Embryonic facial prominence (tissue), 1 donor: ENCODE measurements around the gene SNAPC4.
"Not testable (repeated sequence)": the region's sequence is repeated elsewhere in the genome, so short reads cannot be mapped to it uniquely, and the experiment has no call there.

ENCODE experiments used
- DNase-seq: peaks from one replicate; pipeline ENCODE4 v3.0.0-alpha.2; 2016; ENCODE audit errors: extremely low spot score

The SNAPC4 gene

DNA sequence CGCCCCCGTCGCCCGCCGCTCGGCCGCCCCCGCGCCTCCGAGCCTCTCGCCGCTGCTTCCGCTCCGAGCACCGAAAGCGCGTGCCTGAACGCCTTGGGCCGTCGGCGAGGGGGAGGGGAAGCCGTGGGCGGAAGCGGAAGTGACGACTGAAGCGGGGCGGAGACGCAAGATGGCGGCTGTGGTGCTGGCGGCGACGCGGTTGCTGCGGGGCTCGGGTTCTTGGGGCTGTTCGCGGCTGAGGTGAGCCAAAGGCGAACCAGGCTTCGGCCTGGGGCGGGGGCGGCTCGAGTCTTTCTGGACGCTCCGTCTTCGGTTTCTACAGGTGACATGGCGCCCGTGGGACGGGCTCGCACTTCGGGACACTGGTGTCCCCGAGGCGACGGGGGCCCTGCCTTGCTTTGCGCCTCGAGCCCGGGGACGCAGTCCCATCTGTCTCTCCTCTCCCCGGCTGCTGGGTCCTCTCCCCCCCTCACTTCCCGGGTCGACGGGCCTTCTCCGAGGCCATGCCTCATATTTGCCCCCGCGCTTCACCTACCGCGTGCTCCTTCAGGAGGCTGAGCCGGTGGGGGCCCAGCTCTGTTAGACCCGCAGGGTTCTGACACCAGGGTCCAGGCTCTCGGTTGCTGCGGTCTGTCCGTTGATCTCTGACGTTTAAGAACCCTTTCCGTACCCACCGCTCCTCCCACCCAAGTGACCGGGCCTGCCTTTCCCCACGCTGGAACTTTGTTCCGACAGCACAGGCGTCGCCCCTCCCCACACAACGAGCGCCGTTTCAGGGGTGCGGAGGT is 10.7 kb upstream of the SNAPC4 start, which contains the start of the genes ENTR1 and PMPCA:
Gene ENTR1 (minus strand): TSS at position 115 of the 788 bp plus-strand sequence. CDS start 217 bp downstream, outside the sequence.
Gene PMPCA (plus strand): TSS at position 159 of the 788 bp plus-strand sequence. CDS start 11 bp downstream, at position 170.
- peak; percentile 80 for DNase-seq

GRCh38 chr9:136409557-136410455 is 9.8 kb upstream of the SNAPC4 start:
- no peak for DNase-seq

DNA sequence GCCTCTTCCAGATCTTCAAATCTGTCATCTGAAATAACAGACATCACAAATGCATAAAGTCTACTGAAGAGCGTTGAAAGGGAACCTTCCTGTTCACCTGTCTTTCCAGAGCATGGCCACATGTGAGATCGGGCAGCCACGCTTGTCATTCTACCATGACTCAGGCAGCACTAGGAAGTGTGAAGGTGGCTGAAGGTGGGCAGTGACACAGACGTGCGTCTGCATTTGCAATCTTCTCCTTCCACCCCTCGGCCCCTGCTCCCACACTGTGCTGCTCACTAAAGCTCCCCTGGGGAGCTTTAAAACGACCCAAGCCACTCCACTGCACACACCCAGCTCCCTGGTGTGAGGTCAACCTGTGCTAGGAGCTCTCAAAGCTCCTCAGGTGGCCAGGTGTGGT is 7.9 kb upstream of the SNAPC4 start:
- no peak for DNase-seq

GRCh38 chr9:136407061-136407460 is 7.1 kb upstream of the SNAPC4 start:
- not testable (repeated sequence) for DNase-seq

DNA sequence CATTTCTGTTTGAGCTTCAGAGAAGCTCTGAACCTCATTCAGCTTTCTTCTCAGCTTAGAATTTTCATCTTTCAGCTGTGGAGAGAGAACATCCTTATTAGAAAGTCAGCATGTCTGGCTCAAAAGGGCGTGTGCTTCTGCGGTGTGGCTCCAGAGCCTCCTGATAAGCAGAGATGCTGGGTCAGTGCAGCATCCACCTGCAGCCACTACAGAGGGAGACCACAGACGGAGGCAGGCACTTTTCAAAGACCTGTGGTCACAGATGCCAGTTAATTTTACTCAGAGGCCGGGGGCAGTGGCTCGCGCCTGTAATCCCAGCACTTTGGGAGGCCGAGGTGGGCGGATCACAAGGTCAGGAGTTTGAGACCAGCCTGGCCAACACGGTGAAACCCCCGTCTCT is 5.9 kb upstream of the SNAPC4 start:
- not testable (repeated sequence) for DNase-seq

DNA sequence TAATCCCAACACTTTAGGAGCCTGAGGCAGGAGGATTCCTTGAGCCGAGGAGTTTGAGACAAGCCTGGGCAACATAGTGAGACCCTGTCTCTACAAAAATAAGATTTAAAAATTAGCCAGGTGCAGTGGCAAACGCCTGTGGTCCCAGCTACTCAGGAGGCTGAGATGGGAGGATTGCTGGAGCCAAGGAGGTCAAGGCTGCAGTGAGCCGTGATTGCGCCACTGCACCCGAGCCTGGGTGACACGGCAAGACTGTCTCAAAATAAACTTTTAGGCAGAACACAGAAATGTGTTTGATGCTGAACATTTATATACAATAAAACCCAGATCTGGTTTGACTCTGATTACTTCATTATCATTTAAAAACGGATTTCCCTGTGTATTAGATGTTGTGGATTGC is 5.5 kb upstream of the SNAPC4 start:
- DNase-seq: no peak

DNA sequence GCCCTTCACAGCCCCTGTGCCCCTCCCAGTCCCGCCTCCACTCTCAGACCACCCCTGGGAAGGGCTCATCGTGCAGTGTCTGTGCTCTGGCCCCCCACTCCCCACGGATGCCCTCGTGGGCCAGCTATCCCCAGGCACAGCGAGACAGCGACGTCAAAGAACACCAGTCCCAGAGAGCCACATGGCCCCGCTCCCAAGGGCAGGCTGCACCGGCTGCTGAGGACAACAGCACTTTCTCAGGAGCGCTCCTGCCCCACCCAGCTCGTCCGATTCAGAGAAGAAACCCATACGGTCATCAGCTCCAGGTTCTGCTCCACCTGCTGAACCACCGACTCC is 4.8 kb upstream of the SNAPC4 start:
- DNase-seq: no peak

GRCh38 chr9:136403915-136404800 is 4.2 kb upstream of the SNAPC4 start:
- no peak for DNase-seq

DNA sequence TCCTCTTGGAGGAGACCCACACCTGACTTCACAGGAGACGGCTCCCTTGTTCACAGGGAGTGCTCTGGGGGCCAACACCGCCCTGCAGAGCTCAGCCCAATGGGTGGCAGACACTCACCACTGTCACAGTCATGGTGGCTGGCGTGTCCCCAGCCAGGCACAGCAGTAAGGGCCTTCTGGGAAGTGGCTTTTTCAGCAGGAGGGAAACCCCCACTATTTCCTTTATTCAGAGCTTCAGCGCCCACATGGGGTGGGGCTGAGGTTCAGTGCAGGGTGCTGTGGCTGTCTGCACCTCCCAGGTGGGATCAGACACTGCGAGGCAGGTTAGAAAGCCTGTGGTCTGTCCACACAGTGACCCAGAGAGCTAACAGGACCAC is 3.6 kb upstream of the SNAPC4 start:
- no peak for DNase-seq

GRCh38 chr9:136402067-136402466 is 2.1 kb upstream of the SNAPC4 start:
- DNase-seq: no peak

DNA sequence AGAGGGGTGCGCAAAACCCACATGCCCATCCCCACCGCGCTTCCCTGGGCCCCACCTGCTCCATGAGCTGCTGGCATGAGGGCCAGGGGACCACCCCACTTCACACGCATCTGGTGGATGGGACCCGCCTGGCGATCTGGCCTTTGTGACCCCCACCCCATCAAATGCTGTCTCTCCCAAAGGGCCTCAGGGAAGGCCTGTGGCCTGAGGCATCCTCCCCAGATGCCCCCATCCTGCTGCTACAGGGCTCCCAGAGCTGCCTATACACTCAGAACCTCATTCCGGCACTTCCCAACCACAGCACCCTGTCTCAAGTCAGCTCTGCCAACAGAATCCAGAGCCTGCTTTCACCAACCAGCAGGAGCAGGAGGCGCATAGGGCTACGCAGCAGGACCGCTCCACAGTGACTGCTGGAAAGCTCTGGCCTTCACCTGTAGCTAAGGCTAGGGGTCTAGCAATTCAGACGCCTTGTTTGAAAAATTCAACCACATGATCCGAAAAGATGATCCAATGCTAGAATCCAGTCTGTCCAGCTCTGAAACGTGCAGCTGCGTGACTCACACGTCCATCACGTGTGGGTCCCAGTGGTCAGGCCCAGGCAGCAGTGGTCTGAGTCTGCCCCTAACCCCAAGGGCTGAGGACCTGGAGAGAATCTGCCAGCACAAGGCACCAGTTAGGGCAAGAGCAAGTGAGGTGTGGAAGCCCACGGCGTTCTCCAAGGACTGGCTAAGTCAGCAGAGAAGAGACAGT is 1.4 kb upstream of the SNAPC4 start:
- DNase-seq: no peak

DNA sequence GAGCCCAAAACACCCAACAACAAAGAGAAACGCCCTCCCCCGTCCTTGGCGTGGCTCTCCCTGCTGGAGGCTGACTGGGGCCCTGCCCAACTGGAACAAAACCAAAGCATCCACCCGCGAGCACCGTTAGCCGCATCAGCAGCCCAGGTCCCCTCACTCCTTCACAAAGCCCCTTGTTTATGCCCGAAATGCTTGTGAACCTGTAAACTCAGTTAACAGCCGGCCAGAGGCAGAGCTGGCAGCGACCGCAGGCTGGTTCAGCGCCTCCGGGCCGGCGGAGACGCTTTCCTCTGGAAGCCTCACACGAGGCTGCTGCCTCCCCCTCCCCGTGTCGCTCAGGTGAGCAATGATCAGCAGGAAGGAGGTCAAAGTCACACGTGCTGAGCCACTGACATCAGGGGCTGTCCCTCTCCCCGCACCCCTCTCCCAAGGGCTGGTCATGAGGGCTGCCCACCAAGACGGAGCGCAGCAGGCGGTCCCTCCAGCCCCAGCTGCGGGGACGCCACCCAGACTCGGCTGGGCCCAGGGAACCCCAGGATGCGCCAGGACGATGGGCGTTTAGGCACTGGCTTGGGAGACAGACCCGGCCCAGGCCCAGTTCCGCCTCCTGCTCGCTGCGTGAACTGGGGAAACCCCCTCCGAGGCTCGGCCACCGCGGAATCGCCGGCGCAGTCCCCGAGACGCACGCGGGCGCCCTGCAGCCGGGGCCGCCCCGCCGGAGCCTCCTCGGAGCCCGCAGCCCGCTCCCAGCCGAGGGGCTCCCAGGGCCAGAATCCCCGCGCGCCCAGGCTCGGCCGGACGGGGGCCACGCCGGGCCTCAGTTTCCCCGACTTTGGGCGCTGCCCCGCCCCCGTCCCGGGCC is 563 bp downstream of the SNAPC4 start:
- no peak for DNase-seq

DNA sequence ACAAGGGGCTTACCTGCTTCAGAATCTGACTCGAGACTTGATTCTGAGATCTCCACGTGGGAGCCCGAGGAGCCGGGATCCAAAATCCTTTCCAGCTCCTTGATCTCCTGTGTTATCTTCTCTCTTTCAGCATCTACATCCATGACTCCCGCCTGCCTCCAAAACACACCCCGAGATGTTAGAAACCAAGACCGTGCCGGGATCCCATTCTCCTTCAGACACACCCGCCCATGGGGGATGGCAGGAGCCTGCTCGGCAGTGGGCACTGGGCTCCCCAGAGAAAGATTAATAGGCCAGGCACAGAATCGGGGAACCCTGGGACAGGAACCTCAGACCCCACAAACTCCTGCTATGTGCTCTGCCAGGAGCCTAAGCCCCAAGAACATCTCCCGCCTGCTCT is 1.7 kb downstream of the SNAPC4 start:
- no peak for DNase-seq

DNA sequence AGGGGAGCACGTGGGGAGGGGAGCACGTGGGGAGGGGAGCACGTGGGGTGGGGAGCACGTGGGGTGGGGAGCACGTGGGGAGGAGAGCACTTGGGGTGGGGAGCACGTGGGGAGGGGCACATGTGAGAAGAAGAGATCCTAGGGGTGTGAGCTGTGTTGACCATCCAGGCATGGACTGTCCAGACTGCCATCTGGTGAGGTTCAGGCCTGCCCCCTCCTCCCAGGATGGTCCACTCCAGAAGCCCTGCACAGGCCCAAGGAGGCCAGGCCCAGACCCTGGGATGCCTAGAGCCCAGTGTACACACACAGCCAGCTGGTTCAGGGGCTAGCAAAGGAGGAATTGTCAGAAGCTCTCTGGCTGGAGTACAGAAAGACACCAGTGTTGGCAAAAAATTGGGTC is 2.3 kb downstream of the SNAPC4 start:
- no peak for DNase-seq

DNA sequence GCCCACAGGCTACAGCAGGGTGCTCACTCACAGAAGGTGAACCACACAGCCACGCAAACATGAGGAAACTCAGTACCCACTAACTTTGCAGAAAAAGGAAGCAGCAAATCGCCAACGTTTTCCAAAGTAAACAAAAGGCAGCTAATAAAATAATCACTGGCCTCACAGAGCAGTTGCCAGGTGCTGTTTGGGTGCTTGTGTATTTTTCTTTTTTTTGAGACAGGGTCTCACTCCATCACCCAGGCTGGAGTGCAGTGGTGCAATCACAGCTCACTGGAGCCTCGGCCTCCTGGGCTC is 3.8 kb downstream of the SNAPC4 start:
- DNase-seq: no peak

DNA sequence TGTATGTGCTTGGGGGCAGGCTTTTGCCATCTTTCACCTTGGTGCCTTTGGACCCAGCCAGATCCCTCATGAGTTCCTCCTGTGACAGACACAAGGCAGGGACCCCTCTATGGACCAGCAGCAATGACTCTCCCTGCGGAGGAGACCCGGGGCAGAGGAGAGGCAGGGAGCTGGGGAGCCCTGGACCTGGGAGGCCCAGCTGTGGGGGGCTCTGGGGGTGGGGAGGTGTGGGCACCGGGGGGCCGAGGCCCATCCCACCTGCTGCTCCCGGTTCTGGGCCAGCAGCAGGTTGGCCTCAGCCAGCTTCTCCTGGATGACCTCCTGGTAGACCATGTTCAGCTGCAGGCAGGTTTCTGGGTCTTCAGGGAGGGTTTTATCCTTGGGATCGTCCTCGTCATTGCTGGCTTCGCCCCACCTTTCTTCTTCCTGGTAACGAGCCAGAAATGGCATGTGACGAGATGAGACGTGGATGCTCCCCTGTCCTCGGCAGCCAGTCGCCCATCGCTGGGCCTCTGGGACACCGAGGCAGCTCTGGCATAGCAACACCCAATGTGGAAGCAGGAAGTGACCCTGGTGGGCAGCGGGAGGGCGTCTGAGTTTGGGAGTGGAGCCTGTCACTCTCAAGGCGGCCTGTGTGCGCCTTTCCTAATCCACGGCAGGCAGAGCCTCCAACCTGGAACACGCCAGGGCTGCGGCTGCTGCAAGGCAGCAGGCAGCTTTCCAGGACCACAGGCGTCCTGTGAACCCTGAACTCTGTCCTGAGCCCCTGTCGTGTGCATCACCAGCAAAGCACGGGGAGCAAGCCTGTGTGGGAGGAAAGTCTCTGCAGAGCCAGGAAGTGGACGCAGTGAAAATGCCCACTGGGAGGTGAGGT is 4.4 kb downstream of the SNAPC4 start:
- DNase-seq: no peak

GRCh38 chr9:136395020-136395340 is 5.0 kb downstream of the SNAPC4 start:
- no peak for DNase-seq

- no peak for DNase-seq
Observed at GRCh38 chr9:136394312-136395019, 5.5 kb downstream of the SNAPC4 start.

GRCh38 chr9:136393531-136393930 is 6.4 kb downstream of the SNAPC4 start:
- DNase-seq: no peak
